Tibial nerve (tissue), 3 donors: ENCODE data around the gene TOMM6.

Experiments used
- POLR2A ChIP-seq, 2 donors: fragments of 450-650 bp; IDR thresholded peaks; one replicate each; pipeline ENCODE4 v1.6.1; 2017; ENCODE audit warnings: antibody characterized with exemption in 2 of 2, mild to moderate bottlenecking in 2 of 2, moderate library complexity in 2 of 2
- TF ChIP-seq, protein P1 (sequence below), 5 experiments: fragments of 200-600 bp in 3 of 5; fragments of 450-650 bp in 2 of 5; sonication (generic) in 3 of 5; IDR thresholded peaks; one replicate each; pipeline ENCODE4 v1.5.1; 2016 to 2019; ENCODE audit warnings: antibody characterized with exemption in 5 of 5, mild to moderate bottlenecking in 3 of 5, moderate library complexity in 2 of 5

DNA sequence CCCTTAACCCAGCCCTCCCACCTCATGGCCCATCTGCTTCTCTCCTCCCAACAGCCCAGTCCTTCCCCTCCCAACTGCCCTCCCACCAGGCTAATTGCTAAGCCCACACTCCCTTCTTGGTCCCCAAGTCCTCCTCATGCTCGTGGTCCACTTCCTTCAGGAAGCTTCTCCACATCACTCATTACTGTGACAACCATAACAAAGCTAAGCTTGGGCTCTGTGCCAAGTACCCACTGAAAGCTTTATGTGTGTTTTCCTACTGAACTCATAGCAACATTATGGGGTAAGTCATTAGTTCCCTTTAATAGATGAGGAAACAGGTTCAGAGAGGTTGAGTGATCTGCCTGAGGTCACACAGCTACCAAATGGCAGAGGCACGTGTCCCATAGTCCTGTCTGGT lies 24.0 kb upstream of the TOMM6 start:
- TF ChIP-seq, protein P1, sequence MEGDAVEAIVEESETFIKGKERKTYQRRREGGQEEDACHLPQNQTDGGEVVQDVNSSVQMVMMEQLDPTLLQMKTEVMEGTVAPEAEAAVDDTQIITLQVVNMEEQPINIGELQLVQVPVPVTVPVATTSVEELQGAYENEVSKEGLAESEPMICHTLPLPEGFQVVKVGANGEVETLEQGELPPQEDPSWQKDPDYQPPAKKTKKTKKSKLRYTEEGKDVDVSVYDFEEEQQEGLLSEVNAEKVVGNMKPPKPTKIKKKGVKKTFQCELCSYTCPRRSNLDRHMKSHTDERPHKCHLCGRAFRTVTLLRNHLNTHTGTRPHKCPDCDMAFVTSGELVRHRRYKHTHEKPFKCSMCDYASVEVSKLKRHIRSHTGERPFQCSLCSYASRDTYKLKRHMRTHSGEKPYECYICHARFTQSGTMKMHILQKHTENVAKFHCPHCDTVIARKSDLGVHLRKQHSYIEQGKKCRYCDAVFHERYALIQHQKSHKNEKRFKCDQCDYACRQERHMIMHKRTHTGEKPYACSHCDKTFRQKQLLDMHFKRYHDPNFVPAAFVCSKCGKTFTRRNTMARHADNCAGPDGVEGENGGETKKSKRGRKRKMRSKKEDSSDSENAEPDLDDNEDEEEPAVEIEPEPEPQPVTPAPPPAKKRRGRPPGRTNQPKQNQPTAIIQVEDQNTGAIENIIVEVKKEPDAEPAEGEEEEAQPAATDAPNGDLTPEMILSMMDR (IDR thresholded peaks at IDR 0.05) = no peak
- no peak for TF ChIP-seq POLR2A (IDR thresholded peaks at IDR 0.05)
